Measurements from ENCODE around the gene PCED1B. TPM values are rescaled to one million over a fixed set of nuclear protein-coding genes. Genes with fewer than 3 reads are reported as not detected.
"Not testable (repeated sequence)": the region's sequence is repeated elsewhere in the genome, so short reads cannot be mapped to it uniquely, and the experiment has no call there.

PCED1B gene
- total RNA-seq, 1 donor from 2014 or later = 0.67 TPM

GRCh38 chr12:47141459-47141858 is 62.0 kb downstream of the PCED1B start:
- ATAC-seq (ENCODE audit: poor library complexity) = no peak
- intact Hi-C loops (cut with DNase I) = no loop called here
- no peak for DNase-seq

- intact Hi-C loops (cut with DNase I) = no loop called here
- DNase-seq = no peak
These were observed 65.3 kb downstream of the PCED1B start for GRCh38 chr12:47144769-47145168.

GRCh38 chr12:47145188-47145587 is 65.8 kb downstream of the PCED1B start:
- ATAC-seq (ENCODE audit: poor library complexity) (no peak), DNase-seq (no peak)
- intact Hi-C loops (cut with DNase I) = no loop called here

More at GRCh38 chr12:47144769-47145168, 65.3 kb downstream of the PCED1B start:
- ATAC-seq (ENCODE audit: poor library complexity) = no peak

GRCh38 chr12:47147739-47148138 is 68.3 kb downstream of the PCED1B start:
- intact Hi-C loops (cut with DNase I) = no loop called here
- ATAC-seq (ENCODE audit: poor library complexity) = no peak
- DNase-seq = no peak

- DNase-seq (no peak), ATAC-seq (ENCODE audit: poor library complexity) (no peak)
- intact Hi-C loops (cut with DNase I) = no loop called here
These were observed 69.7 kb downstream of the PCED1B start for GRCh38 chr12:47149146-47149545.

GRCh38 chr12:47152095-47152494 is 72.7 kb downstream of the PCED1B start:
- no peak for DNase-seq

GRCh38 chr12:47155457-47156166 is 76.2 kb downstream of the PCED1B start:
- intact Hi-C loops (cut with DNase I) = no loop called here
- ATAC-seq (ENCODE audit: poor library complexity) = peak; percentile 34

More at GRCh38 chr12:47152095-47152494, 72.7 kb downstream of the PCED1B start:
- intact Hi-C loops (cut with DNase I) = no loop called here
- ATAC-seq (ENCODE audit: poor library complexity) = no peak

GRCh38 chr12:47156167-47156736 is 76.8 kb downstream of the PCED1B start:
- ATAC-seq (ENCODE audit: poor library complexity) (peak; percentile 93), DNase-seq (no peak)
- intact Hi-C loops (cut with DNase I) = no loop called here

More at GRCh38 chr12:47155457-47156166, 76.2 kb downstream of the PCED1B start:
- DNase-seq = no peak

GRCh38 chr12:47158792-47159191 is 79.4 kb downstream of the PCED1B start:
- DNase-seq (no peak), ATAC-seq (ENCODE audit: poor library complexity) (no peak)
- intact Hi-C loops (cut with DNase I) = no loop called here

- no peak for DNase-seq
- intact Hi-C loops (cut with DNase I) = no loop called here
These were observed 79.9 kb downstream of the PCED1B start for GRCh38 chr12:47159348-47159747.

GRCh38 chr12:47160316-47161244 is 81.2 kb downstream of the PCED1B start:
- DNase-seq (no peak), ATAC-seq (ENCODE audit: poor library complexity) (no peak)
- intact Hi-C loops (cut with DNase I) = no loop called here

More at GRCh38 chr12:47159348-47159747, 79.9 kb downstream of the PCED1B start:
- ATAC-seq (ENCODE audit: poor library complexity) = no peak

GRCh38 chr12:47164116-47164515 is 84.7 kb downstream of the PCED1B start:
- ATAC-seq (ENCODE audit: poor library complexity) (no peak), DNase-seq (no peak)
- intact Hi-C loops (cut with DNase I) = no loop called here

- intact Hi-C loops (cut with DNase I) = no loop called here
- DNase-seq (no peak), ATAC-seq (ENCODE audit: poor library complexity) (no peak)
These were observed 85.5 kb downstream of the PCED1B start for GRCh38 chr12:47164724-47165439.

GRCh38 chr12:47165934-47166333 is 86.5 kb downstream of the PCED1B start:
- ATAC-seq (ENCODE audit: poor library complexity) (no peak), DNase-seq (no peak)
- intact Hi-C loops (cut with DNase I) = no loop called here

GRCh38 chr12:47166365-47166764 is 86.9 kb downstream of the PCED1B start:
- DNase-seq (no peak), ATAC-seq (ENCODE audit: poor library complexity) (no peak)
- intact Hi-C loops (cut with DNase I) = no loop called here

GRCh38 chr12:47170281-47170680 is 90.9 kb downstream of the PCED1B start:
- ATAC-seq (ENCODE audit: poor library complexity); intact Hi-C loops (cut with DNase I); DNase-seq: not testable (repeated sequence)

GRCh38 chr12:47178014-47178413 is 98.6 kb downstream of the PCED1B start:
- DNase-seq = no peak
- ATAC-seq (ENCODE audit: poor library complexity) = no peak
- intact Hi-C loops (cut with DNase I) = no loop called here

- DNase-seq; intact Hi-C loops (cut with DNase I); ATAC-seq (ENCODE audit: poor library complexity): not testable (repeated sequence)
These were observed 102.9 kb downstream of the PCED1B start for GRCh38 chr12:47182164-47182938.
